Stomach (tissue), 9 donors: Measurements from ENCODE around the gene PTPRD. TPM values are rescaled to one million over a fixed set of nuclear protein-coding genes. Genes with fewer than 3 reads are reported as not detected.

Experiments used
- DNase-seq, 2 donors: peaks; one replicate each; pipeline versions ENCODE4 v3.0.0 to v3.0.0-alpha.2; 2013 to 2019
- H3K27ac ChIP-seq, 5 donors: fragments of 200-600 bp in 4 of 5; sonication (generic) in 4 of 5; one replicate each; pipeline ENCODE4 v1.5.1; 2013 to 2019; ENCODE audit warnings: mild to moderate bottlenecking in 1 of 5, moderate library complexity in 1 of 5
- H3K27me3 ChIP-seq, 3 donors: fragments of 200-600 bp; sonication (generic); one replicate each; pipeline ENCODE4 v1.5.1; 2017 to 2019; ENCODE audit warnings: mixed run types in 1 of 3
- H3K36me3 ChIP-seq, 4 donors: fragments of 200-600 bp; sonication (generic); 1 replicate in 3 of 4; 2 replicates in 1 of 4; pipeline ENCODE4 v1.5.1; 2016 to 2019
- H3K4me1 ChIP-seq, 4 donors: fragments of 200-600 bp; sonication (generic); one replicate each; pipeline ENCODE4 v1.5.1; 2016 to 2019
- H3K4me3 ChIP-seq, 4 donors: fragments of 200-600 bp; sonication (generic) in 3 of 4; one replicate each; pipeline ENCODE4 v1.5.1; 2016 to 2019; ENCODE audit warnings: mild to moderate bottlenecking in 1 of 4
- H3K9me3 ChIP-seq, 4 donors: fragments of 200-600 bp; sonication (generic); one replicate each; pipeline ENCODE4 v1.5.1; 2016 to 2019
- EP300 ChIP-seq: sonication (generic); formaldehyde crosslinking; IDR thresholded peaks from one replicate; pipeline ENCODE4 v1.6.1; 2017; ENCODE audit warnings: antibody characterized with exemption
- POLR2A ChIP-seq, 4 donors: fragments of 450-650 bp; IDR thresholded peaks; one replicate each; pipeline ENCODE4 v1.6.1; 2016; ENCODE audit warnings: antibody characterized with exemption in 4 of 4, control low read depth in 2 of 4, mild to moderate bottlenecking in 1 of 4, moderate library complexity in 1 of 4
- POLR2AphosphoS5 ChIP-seq, 3 donors: sonication (generic); formaldehyde crosslinking; IDR thresholded peaks; one replicate each; pipeline ENCODE4 v1.6.1; 2016; ENCODE audit warnings: antibody characterized with exemption in 3 of 3
- WGBS, 5 donors: extraction: QIAGEN DNeasy Blood & Tissue Kit in 3 of 5; methylation state at CpG; one replicate each; pipeline versions ENCODE4 v1.1.5 to v1.1.7; 2013 to 2018; 5-methylcytosine and 5-hydroxymethylcytosine counted together
- intact Hi-C: fragments of 100-400 bp; cut with DNase I; formaldehyde crosslinking; loops from one replicate; pipeline ENCODE4 v1.15.1; 2023; ENCODE audit warnings: low total_unique reads
- polyA plus RNA-seq, 3 donors: library from polyadenylated mRNA; stranded (reverse); fragments of 200-250 nt; gene quantifications; one replicate each; pipeline ENCODE4 v1.2.3, GENCODE V29; 2013
- total RNA-seq, 5 donors: library from RNA; depleted of rRNA; stranded (reverse); fragments of >200 nt; gene quantifications; one replicate each; pipeline versions ENCODE4 v1.1.0 to v1.2.3, GENCODE V29; 2014 to 2016
- TF ChIP-seq, protein P1 (sequence below), 7 experiments: fragments of 450-650 bp in 4 of 7; fragments of 200-600 bp in 3 of 7; sonication (generic) in 3 of 7; IDR thresholded peaks; one replicate each; pipeline ENCODE4 v1.5.1; 2016 to 2019; ENCODE audit warnings: antibody characterized with exemption in 7 of 7, control low read depth in 2 of 7, mild to moderate bottlenecking in 1 of 7
- donor health status: healthy with polysubstance abuse.
- donor health status: Bipolar disorder and iron deficiency.
- donor health status: healthy.

The PTPRD gene
- total and polyA plus RNA-seq, 8 donors: 0.12 to 53.1 (median 1.2) TPM

DNA sequence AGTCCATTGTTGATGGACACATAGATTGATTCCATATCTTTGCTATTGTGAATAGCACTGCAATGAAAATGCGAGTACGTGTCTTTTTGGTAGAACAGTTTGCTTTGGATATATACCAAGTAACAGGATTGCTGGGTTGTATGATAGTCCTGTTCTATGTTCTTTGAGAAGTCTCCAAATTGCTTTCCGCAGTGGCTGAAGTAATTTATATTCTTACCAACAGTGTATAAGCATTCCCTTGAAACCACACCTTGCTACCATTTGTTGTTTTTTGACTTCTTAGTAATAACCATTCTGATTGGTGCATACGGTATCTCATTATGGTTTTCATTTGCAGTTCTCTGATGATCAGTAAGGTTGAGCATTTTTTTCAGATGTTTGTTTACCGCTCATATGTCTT is 792.9 kb downstream of the PTPRD start:
- WGBS, 5 donors: 92 to 97% (median 96%) methylated on average over 5 of the region's 5 CpGs
- no peak for DNase-seq
- Histone ChIP-seq H3K27ac (no peak overlapping the region), H3K36me3 (no peaks in the 10 kb centered on the region), H3K27me3 (no peaks in the 10 kb centered on the region), H3K4me1 (no peaks in the 10 kb centered on the region), H3K4me3 (no peak overlapping the region), H3K9me3 (peaks cover 0 to 21% (median 0%) of the 10 kb centered on the region in 4 donors)
- intact Hi-C loops: no loop called here
- no peak for TF ChIP-seq POLR2AphosphoS5 (IDR thresholded peaks at IDR 0.05)
- no peak for TF ChIP-seq EP300
- TF ChIP-seq, protein P1, sequence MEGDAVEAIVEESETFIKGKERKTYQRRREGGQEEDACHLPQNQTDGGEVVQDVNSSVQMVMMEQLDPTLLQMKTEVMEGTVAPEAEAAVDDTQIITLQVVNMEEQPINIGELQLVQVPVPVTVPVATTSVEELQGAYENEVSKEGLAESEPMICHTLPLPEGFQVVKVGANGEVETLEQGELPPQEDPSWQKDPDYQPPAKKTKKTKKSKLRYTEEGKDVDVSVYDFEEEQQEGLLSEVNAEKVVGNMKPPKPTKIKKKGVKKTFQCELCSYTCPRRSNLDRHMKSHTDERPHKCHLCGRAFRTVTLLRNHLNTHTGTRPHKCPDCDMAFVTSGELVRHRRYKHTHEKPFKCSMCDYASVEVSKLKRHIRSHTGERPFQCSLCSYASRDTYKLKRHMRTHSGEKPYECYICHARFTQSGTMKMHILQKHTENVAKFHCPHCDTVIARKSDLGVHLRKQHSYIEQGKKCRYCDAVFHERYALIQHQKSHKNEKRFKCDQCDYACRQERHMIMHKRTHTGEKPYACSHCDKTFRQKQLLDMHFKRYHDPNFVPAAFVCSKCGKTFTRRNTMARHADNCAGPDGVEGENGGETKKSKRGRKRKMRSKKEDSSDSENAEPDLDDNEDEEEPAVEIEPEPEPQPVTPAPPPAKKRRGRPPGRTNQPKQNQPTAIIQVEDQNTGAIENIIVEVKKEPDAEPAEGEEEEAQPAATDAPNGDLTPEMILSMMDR (IDR thresholded peaks at IDR 0.05): no peak
- no peak for TF ChIP-seq POLR2A (IDR thresholded peaks at IDR 0.05)

DNA sequence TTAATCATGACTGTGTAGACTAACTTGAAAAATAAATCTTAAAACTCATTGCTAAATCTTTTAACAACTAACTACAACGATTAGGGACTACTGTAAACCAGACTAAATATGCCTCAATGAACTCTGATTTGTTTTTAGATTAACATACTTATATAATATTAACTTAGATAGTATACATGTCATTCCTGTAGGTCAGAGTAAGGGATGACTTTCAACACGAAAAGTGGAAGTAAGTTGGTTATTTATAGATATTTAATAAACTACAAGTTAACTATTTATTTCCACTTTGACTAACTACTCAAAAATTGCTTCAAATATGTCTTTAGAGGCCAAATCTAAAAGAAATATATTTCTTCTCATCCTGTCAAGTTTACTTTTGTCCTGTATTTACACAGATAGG is 795.6 kb downstream of the PTPRD start:
- WGBS, 5 donors: 0 to 53% (median 29%) methylated on average over 2 of the region's 2 CpGs
- intact Hi-C loops: no loop called here

DNA sequence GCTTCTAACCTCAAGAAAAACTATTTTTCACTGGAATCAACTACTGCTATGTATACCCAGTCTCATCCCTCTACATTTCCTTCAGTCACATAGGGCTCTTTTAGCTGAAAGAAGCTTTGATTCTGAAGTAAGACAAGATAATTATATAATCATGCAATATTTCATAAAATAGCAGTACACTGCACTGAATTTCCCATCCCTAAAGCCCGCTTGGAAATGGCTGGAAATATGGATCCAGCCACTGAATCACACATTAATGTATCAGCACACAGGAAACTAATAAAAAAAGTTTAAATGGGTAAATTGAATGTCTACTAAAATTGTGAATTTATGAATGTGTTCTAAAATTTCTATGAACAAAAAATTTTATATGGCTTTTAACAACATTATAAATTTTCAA is 808.7 kb downstream of the PTPRD start:
- TF ChIP-seq POLR2A (IDR thresholded peaks at IDR 0.05) (no peak), POLR2AphosphoS5 (IDR thresholded peaks at IDR 0.05) (no peak), EP300 (no peak)
- TF ChIP-seq, protein P1 (IDR thresholded peaks at IDR 0.05): no peak
- WGBS, 5 donors: 81 to 96% (median 89%) methylated on average over 1 of the region's 1 CpG
- no peak for DNase-seq

More for the DNA sequence above, 795.6 kb downstream of the PTPRD start:
- H3K4me3 ChIP-seq: no peak overlapping the region
- TF ChIP-seq EP300 (no peak), POLR2AphosphoS5 (IDR thresholded peaks at IDR 0.05) (no peak), POLR2A (IDR thresholded peaks at IDR 0.05) (no peak)
- TF ChIP-seq, protein P1 (IDR thresholded peaks at IDR 0.05): no peak
- H3K27me3 ChIP-seq: no peaks in the 10 kb centered on the region
- no peaks in the 10 kb centered on the region for H3K36me3 ChIP-seq
- peaks cover 0 to 12% (median 0%) of the 10 kb centered on the region in 4 donors for H3K9me3 ChIP-seq
- DNase-seq: no peak
- no peaks in the 10 kb centered on the region for H3K4me1 ChIP-seq
- H3K27ac ChIP-seq: no peak overlapping the region

DNA sequence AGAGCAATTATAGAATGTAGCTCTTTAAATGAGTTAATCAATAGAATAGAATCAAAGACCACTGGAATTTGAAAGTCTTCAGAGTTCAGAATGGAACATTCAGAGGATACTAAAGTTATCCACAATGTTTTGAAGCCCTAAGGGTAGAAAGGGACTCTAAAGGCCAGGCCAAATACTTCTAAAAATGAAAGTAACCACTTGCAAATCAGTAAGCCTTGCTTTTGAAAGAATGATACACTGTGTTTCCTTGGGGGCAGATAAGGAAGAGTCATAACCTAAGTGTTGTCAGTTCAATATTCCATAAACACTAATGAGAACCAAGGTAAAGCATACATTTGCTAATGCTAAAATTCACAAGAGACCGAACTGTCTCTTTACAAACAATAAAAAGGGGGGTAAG is 813.5 kb downstream of the PTPRD start:
- H3K9me3 ChIP-seq: no peaks in the 10 kb centered on the region
- intact Hi-C loops: no loop called here
- no peak overlapping the region for H3K27ac ChIP-seq
- 83 to 98% (median 92%) methylated on average over 1 of the region's 1 CpG for WGBS, 5 donors
- H3K36me3 ChIP-seq: no peaks in the 10 kb centered on the region
- no peak overlapping the region for H3K4me3 ChIP-seq
- no peaks in the 10 kb centered on the region for H3K4me1 ChIP-seq
- H3K27me3 ChIP-seq: no peaks in the 10 kb centered on the region
- DNase-seq: no peak
- TF ChIP-seq, protein P1 (IDR thresholded peaks at IDR 0.05): no peak
- TF ChIP-seq POLR2A (IDR thresholded peaks at IDR 0.05): no peak
- no peak for TF ChIP-seq EP300
- TF ChIP-seq POLR2AphosphoS5 (IDR thresholded peaks at IDR 0.05): no peak

More for the DNA sequence above, 808.7 kb downstream of the PTPRD start:
- H3K9me3 ChIP-seq: no peaks in the 10 kb centered on the region
- no peak overlapping the region for H3K27ac ChIP-seq
- H3K4me1 ChIP-seq: no peaks in the 10 kb centered on the region
- H3K27me3 ChIP-seq: no peaks in the 10 kb centered on the region
- H3K36me3 ChIP-seq: no peaks in the 10 kb centered on the region
- intact Hi-C loops: no loop called here
- H3K4me3 ChIP-seq: no peak overlapping the region
